Esophagus muscularis mucosa (tissue), 4 donors: ENCODE results near the gene MEX3C. TPM values are rescaled to one million over a fixed set of nuclear protein-coding genes. Genes with fewer than 3 reads are reported as not detected.

ENCODE experiments used
- DNase-seq: peaks from one replicate; pipeline ENCODE4 v3.0.0-alpha.2; 2017; ENCODE audit errors: extremely low spot score
- H3K27ac ChIP-seq, 4 donors: fragments of 200-600 bp; sonication (generic); replicated peaks in 1 of 4; 1 replicate in 3 of 4; 2 replicates in 1 of 4; pipeline ENCODE4 v1.5.1; 2016 to 2019; ENCODE audit warnings: mild to moderate bottlenecking in 1 of 4
- H3K27me3 ChIP-seq, 4 donors: fragments of 200-600 bp; sonication (generic); one replicate each; pipeline versions ENCODE4 v1.5.1 to v1.6.0; 2016 to 2019
- H3K36me3 ChIP-seq, 4 donors: fragments of 200-600 bp; sonication (generic); one replicate each; pipeline ENCODE4 v1.5.1; 2016 to 2019
- H3K4me1 ChIP-seq, 4 donors: fragments of 200-600 bp; sonication (generic); one replicate each; pipeline ENCODE4 v1.5.1; 2016 to 2019
- H3K4me3 ChIP-seq, 4 donors: fragments of 200-600 bp; sonication (generic); 1 replicate in 2 of 4; 2 replicates in 2 of 4; pipeline ENCODE4 v1.5.1; 2016 to 2019; ENCODE audit warnings: mild to moderate bottlenecking in 4 of 4, moderate library complexity in 1 of 4
- H3K9me3 ChIP-seq, 4 donors: fragments of 200-600 bp; sonication (generic); 1 replicate in 3 of 4; 2 replicates in 1 of 4; pipeline ENCODE4 v1.5.1; 2016 to 2019
- CTCF ChIP-seq, 3 experiments: fragments of 200-600 bp in 2 of 3; fragments of 450-650 bp in 1 of 3; sonication (generic) in 2 of 3; IDR thresholded peaks; one replicate each; pipeline ENCODE4 v1.5.1; 2017 to 2019; ENCODE audit warnings: antibody characterized with exemption in 3 of 3, mild to moderate bottlenecking in 2 of 3, moderate library complexity in 1 of 3
- EP300 ChIP-seq: sonication (generic); formaldehyde crosslinking; IDR thresholded peaks from one replicate; pipeline ENCODE4 v1.6.1; 2017; ENCODE audit warnings: antibody characterized with exemption
- POLR2A ChIP-seq: fragments of 450-650 bp; IDR thresholded peaks from one replicate; pipeline ENCODE4 v1.6.1; 2017; ENCODE audit warnings: antibody characterized with exemption, moderate library complexity, mild to moderate bottlenecking, low read depth
- POLR2AphosphoS5 ChIP-seq, 2 donors: sonication (generic); formaldehyde crosslinking; IDR thresholded peaks; one replicate each; pipeline ENCODE4 v1.6.1; 2017; ENCODE audit warnings: antibody characterized with exemption in 2 of 2
- WGBS: methylation state at CpG from one replicate; pipeline ENCODE4 v1.1.5; 2018; 5-methylcytosine and 5-hydroxymethylcytosine counted together
- intact Hi-C: fragments of 100-400 bp; cut with DNase I; formaldehyde crosslinking; loops from one replicate; pipeline ENCODE4 v1.15.1; 2023
- total RNA-seq, 4 donors: library from RNA; depleted of rRNA; stranded (reverse); fragments of >200 nt; gene quantifications; one replicate each; pipeline versions ENCODE4 v1.1.0 to v1.2.1, GENCODE V29; 2016

Gene MEX3C
- total RNA-seq, 4 donors from 2014 or later = 22.8 to 38.0 (median 30.3) TPM

GRCh38 chr18:51185075-51185474 is 12.4 kb downstream of the MEX3C start:
- Histone ChIP-seq H3K27me3 (no peaks in the 10 kb centered on the region), H3K36me3 (no peaks in the 10 kb centered on the region), H3K9me3 (no peaks in the 10 kb centered on the region), H3K4me3 (no peak overlapping the region), H3K27ac (no peak overlapping the region), H3K4me1 (peaks cover 19 to 35% (median 23%) of the 10 kb centered on the region in 4 donors)
- no peak for TF ChIP-seq EP300
- TF ChIP-seq CTCF (IDR thresholded peaks at IDR 0.05) = no peak
- no peak for TF ChIP-seq POLR2AphosphoS5 (IDR thresholded peaks at IDR 0.05)
- no peak for TF ChIP-seq POLR2A
- WGBS = 91% methylated on average over 1 of the region's 1 CpG
- intact Hi-C loops = no loop called here
- no peak for DNase-seq

GRCh38 chr18:51184091-51184457 is 13.4 kb downstream of the MEX3C start:
- DNase-seq = no peak
- H3K27me3 ChIP-seq = no peaks in the 10 kb centered on the region
- H3K27ac ChIP-seq = no peak overlapping the region
- peaks cover 14 to 34% (median 24%) of the 10 kb centered on the region in 4 donors for H3K4me1 ChIP-seq
- H3K36me3 ChIP-seq = no peaks in the 10 kb centered on the region
- no peak overlapping the region for H3K4me3 ChIP-seq
- intact Hi-C loops = no loop called here
- no peak for TF ChIP-seq POLR2AphosphoS5 (IDR thresholded peaks at IDR 0.05)
- no peak for TF ChIP-seq CTCF (IDR thresholded peaks at IDR 0.05)
- TF ChIP-seq POLR2A = no peak
- TF ChIP-seq EP300 = no peak
- H3K9me3 ChIP-seq = no peaks in the 10 kb centered on the region
- 100% methylated on average over 1 of the region's 1 CpG for WGBS

DNA sequence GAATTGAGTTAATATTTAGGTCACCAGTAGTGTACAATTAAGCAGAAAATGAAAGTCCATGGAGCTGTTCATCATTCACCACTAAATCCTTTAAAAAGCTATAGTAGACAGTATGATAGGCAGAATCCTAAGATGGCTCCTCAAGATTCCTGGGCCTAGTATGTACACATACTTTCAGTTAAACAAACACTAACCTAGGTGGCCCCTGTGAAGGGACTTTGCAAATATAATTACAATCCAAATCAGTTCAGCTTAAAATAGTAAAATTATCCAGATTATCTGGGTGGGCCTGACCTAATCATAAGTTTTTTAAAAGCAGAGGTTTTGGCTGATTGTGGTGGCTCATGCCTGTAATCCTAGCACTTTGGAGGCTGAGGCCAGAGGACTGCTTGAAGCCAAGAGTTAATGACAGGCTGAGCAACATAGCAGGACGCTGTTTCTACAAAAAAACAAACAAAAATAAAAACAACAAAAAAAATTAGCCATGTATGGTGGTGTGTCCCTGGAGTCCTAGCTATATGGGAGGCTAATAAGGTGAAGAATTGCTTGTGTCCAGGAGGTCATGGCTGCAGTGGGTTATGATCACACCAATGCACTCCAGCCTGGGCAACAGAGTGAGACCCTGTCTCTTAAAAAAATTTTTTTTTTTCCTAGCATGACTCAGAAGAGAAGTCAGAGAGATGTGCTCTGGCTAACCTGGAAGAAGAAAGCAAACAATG is 13.9 kb downstream of the MEX3C start:
- peaks cover 14 to 34% (median 24%) of the 10 kb centered on the region in 4 donors for H3K4me1 ChIP-seq
- TF ChIP-seq CTCF (IDR thresholded peaks at IDR 0.05) (no peak), POLR2A (no peak), POLR2AphosphoS5 (IDR thresholded peaks at IDR 0.05) (no peak), EP300 (no peak)
- intact Hi-C loops = no loop called here
- no peaks in the 10 kb centered on the region for H3K27me3 ChIP-seq
- WGBS = 95% methylated on average over 1 of the region's 1 CpG
- no peaks in the 10 kb centered on the region for H3K9me3 ChIP-seq
- DNase-seq = no peak
- no peak overlapping the region for H3K27ac ChIP-seq
- no peak overlapping the region for H3K4me3 ChIP-seq
- no peaks in the 10 kb centered on the region for H3K36me3 ChIP-seq

- TF ChIP-seq EP300 = no peak
- no peak for TF ChIP-seq POLR2A
- no peak for TF ChIP-seq CTCF (IDR thresholded peaks at IDR 0.05)
- no peak for TF ChIP-seq POLR2AphosphoS5 (IDR thresholded peaks at IDR 0.05)
- Histone ChIP-seq H3K27ac (no peak overlapping the region), H3K27me3 (no peaks in the 10 kb centered on the region), H3K4me1 (peaks cover 14 to 27% (median 22%) of the 10 kb centered on the region in 4 donors), H3K4me3 (no peak overlapping the region), H3K36me3 (no peaks in the 10 kb centered on the region), H3K9me3 (no peaks in the 10 kb centered on the region)
- DNase-seq = no peak
- intact Hi-C loops = no loop called here
Observed at GRCh38 chr18:51182824-51183223, 14.7 kb downstream of the MEX3C start.
